Small intestine (tissue), 7 donors: ENCODE results near the gene CD300E. TPM values are rescaled to one million over a fixed set of nuclear protein-coding genes. Genes with fewer than 3 reads are reported as not detected.
"Not testable (repeated sequence)": the region's sequence is repeated elsewhere in the genome, so short reads cannot be mapped to it uniquely, and the experiment has no call there.

Experiments used
- DNase-seq, 2 donors: peaks; one replicate each; pipeline versions ENCODE4 v3.0.0 to v3.0.0-alpha.2; 2013
- FAIRE-seq: peaks from 2 replicates; lab custom pipeline; 2012; peaks lifted over from hg19 to GRCh38; lab: Jason Lieb, UNC
- H3K27ac ChIP-seq, 3 donors: one replicate each; pipeline ENCODE4 v1.5.1; 2013; ENCODE audit warnings: low read length in 2 of 3, mild to moderate bottlenecking in 2 of 3, control low read depth in 1 of 3, inconsistent platforms in 1 of 3, low read depth in 1 of 3, moderate library complexity in 1 of 3
- H3K27me3 ChIP-seq, 3 donors: one replicate each; pipeline ENCODE4 v1.6.1; 2013; ENCODE audit warnings: low read length in 3 of 3, inconsistent platforms in 1 of 3; ENCODE audit not compliant: control insufficient read depth in 3 of 3, insufficient read depth in 3 of 3
- H3K36me3 ChIP-seq, 3 donors: one replicate each; pipeline ENCODE4 v1.6.1; 2013; ENCODE audit warnings: low read length in 3 of 3, inconsistent platforms in 1 of 3, low read depth in 1 of 3, mild to moderate bottlenecking in 1 of 3, moderate library complexity in 1 of 3; ENCODE audit not compliant: control insufficient read depth in 3 of 3, insufficient read depth in 2 of 3
- H3K4me1 ChIP-seq, 3 donors: one replicate each; pipeline ENCODE4 v1.6.1; 2013; ENCODE audit warnings: low read length in 2 of 3, inconsistent platforms in 1 of 3, low read depth in 1 of 3, mild to moderate bottlenecking in 1 of 3, moderate library complexity in 1 of 3; ENCODE audit not compliant: control insufficient read depth in 3 of 3, insufficient read depth in 2 of 3
- H3K4me3 ChIP-seq, 3 donors: one replicate each; pipeline ENCODE4 v1.5.1; 2013; ENCODE audit warnings: low read length in 3 of 3, control low read depth in 1 of 3, inconsistent platforms in 1 of 3, low read depth in 1 of 3, mild to moderate bottlenecking in 1 of 3, moderate library complexity in 1 of 3
- H3K9me3 ChIP-seq, 2 donors: one replicate each; pipeline ENCODE4 v1.6.1; 2013; ENCODE audit warnings: low read depth in 1 of 2, low read length in 1 of 2; ENCODE audit not compliant: control insufficient read depth in 2 of 2, insufficient read depth in 1 of 2
- WGBS, 3 donors: extraction: QIAGEN DNeasy Blood & Tissue Kit; methylation state at CpG; one replicate each; pipeline ENCODE4 v1.1.7; 2013; 5-methylcytosine and 5-hydroxymethylcytosine counted together
- polyA plus RNA-seq, 4 donors: library from polyadenylated mRNA; stranded (reverse) in 3 of 4; unstranded in 1 of 4; fragments of 200-250 nt in 3 of 4; fragments of 120-200 nt in 1 of 4; gene quantifications; one replicate each; pipeline versions ENCODE4 v1.2.1 to v1.2.3, GENCODE V29; 2013
- donor health status: healthy with polysubstance abuse.
- donor health status: control.
- donor health status: control.
- donor health status: Bipolar disorder and iron deficiency.
- donor health status: healthy.

The CD300E gene
- polyA plus RNA-seq, 4 donors, result 0.04 to 0.33 (median 0.22) TPM; not detected in 1

DNA sequence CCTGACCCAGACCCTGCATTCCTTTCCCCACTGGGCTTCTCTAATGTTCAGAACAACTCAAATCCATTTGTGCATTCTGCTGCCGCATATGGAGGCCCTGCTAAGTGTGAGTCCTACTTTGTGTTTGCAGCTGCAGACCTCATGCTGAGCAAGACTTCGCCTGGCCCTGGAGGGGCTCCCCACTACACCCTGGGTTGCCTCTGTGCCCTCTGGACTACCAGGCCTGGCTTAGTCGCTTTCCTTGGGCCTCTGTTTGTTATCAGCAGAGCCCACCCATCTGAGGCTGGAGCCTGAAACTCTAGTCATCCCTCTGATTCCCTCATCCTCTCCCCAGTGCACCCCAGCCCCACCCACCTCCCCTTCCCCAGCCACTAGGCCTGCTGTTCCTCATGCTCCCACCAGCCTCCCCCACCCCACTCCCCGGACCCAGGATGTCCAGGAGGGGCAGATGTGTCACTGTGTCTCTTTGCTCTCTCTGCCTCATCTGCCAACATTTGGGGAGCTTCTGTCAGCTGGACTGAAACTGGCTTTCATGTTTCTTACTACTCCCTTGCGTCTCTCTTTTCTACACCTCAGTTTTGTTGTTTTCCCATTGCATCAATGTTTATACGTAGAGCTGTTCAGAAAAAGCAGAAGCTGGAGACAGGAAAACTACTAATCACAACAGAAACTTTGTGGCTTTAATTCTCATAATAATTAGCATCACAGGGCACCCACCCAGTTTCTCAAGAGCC, 17.9 kb upstream of the CD300E start:
- no peak for DNase-seq
- 54 to 61% (median 59%) methylated on average over 6 of the region's 6 CpGs for WGBS, 3 donors
- FAIRE-seq, result no peak
- Histone ChIP-seq H3K27ac (no peak overlapping the region), H3K27me3 (peaks cover 0 to 8% (median 0%) of the 10 kb centered on the region in 3 donors), H3K4me1 (no peaks in the 10 kb centered on the region), H3K4me3 (no peak overlapping the region), H3K9me3 (no peaks in the 10 kb centered on the region), H3K36me3 (no peaks in the 10 kb centered on the region)

DNA sequence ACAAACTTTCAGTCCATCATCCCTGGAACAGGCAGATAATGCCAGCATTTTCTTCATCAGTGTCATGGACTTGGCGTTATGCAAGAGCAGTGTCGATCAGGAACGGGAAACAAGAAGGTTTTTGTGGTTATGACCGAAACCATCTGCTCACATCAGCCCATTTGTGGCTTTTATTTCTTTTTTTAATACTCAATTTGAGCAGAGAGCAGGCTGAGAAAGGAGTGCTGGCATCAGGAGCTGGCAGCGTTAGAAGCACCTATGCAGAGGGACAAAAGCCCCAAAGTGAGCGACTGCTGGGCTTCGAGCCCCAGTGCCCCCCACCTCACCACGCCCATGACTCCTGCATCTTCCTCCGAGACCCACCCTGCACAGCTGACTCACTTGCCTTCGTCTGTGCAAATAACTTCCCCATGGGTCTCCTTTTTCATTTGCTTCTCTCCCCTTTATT, 16.2 kb upstream of the CD300E start:
- no peak for DNase-seq
- WGBS, 3 donors, result 52 to 75% (median 56%) methylated on average over 10 of the region's 10 CpGs
- Histone ChIP-seq H3K27me3 (peaks cover 0 to 8% (median 0%) of the 10 kb centered on the region in 3 donors), H3K36me3 (no peaks in the 10 kb centered on the region), H3K9me3 (no peaks in the 10 kb centered on the region), H3K4me1 (no peaks in the 10 kb centered on the region), H3K4me3 (no peak overlapping the region), H3K27ac (no peak overlapping the region)
- no peak for FAIRE-seq

DNA sequence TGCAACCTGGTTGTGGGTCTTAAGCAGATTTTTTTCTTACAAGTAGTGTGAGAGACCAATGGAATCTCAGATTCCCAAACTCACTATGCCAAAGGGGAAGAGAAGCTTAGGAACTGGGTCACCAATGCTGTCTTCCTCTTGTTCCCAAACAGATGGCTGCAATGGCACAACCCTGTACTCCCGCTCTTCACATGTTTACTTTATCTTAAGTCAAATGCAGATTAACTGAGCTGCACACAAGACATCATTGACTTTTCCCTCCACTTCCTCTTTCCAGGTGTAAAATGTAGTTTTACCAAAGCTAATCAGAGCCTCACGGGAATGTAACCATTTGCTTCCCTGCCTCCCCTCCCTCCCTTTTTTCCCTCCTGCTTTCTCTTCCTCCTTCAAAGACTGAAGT, 14.4 kb upstream of the CD300E start:
- no peak overlapping the region for H3K4me3 ChIP-seq
- FAIRE-seq (no peak), DNase-seq (no peak)
- peaks cover 0 to 7% (median 0%) of the 10 kb centered on the region in 3 donors for H3K27me3 ChIP-seq
- no peaks in the 10 kb centered on the region for H3K9me3 ChIP-seq
- H3K4me1 ChIP-seq, result no peaks in the 10 kb centered on the region
- no peaks in the 10 kb centered on the region for H3K36me3 ChIP-seq
- H3K27ac ChIP-seq, result no peak overlapping the region
- 26 to 42% (median 36%) methylated on average over 2 of the region's 2 CpGs for WGBS, 3 donors

DNA sequence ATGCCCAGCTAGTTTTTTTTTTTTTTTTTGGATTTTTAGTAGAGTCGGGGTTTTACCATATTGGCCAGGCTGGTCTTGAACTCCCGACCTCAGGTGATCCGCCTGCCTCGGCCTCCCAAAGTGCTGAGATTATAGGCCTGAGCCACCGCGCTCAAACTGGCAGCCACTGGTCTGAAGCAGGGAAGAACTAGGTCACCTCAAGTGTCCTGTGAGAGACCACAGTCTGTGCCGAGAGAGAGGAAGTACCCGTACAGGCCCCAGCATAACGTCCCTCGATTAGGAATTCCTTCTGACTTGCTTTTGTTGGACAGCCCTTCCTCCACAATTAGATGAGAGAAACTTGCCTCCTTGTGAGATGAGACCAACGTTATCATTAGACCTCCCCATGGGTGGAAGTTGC, 13.7 kb upstream of the CD300E start:
- 60 to 68% (median 66%) methylated on average over 10 to 11 of the region's 11 CpGs for WGBS, 3 donors
- no peak for FAIRE-seq

DNA sequence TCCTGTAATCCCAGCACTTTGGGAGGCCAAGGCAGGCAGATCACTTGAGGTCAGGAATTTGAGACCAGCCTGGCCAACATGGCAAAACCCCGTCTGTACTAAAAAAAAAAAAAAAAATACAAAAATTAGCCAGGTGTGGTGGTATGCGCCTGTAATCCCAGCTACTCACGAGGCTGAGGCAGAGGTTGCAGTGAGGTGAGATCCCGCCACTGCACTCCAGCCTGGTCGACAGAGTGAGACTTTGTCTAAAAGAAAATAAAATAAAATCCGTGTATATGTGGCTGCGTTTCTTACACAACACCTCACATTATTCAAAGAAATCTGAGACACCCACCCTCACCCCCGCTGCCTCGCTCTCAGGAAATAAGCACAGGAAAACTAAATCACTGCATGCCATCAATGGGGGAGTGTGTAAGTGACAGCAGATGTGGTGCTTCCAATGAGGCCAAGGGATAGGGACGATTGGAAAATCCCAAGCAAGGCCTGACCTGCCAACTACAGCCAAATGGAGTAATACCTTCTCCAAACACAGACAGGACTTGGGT, 13.1 kb upstream of the CD300E start:
- not testable (repeated sequence) for H3K9me3 ChIP-seq, DNase-seq, H3K4me3 ChIP-seq, H3K27ac ChIP-seq, H3K36me3 ChIP-seq, FAIRE-seq, H3K4me1 ChIP-seq
- peaks cover 0 to 12% (median 3%) of the 10 kb centered on the region in 3 donors for H3K27me3 ChIP-seq
- 70 to 81% (median 79%) methylated on average over 10 of the region's 10 CpGs for WGBS, 3 donors

More for the DNA sequence above, 13.7 kb upstream of the CD300E start:
- no peaks in the 10 kb centered on the region for H3K9me3 ChIP-seq
- DNase-seq, result no peak
- H3K27me3 ChIP-seq, result peaks cover 0 to 7% (median under 1%) of the 10 kb centered on the region in 3 donors
- H3K27ac ChIP-seq, result no peak overlapping the region
- no peaks in the 10 kb centered on the region for H3K36me3 ChIP-seq
- no peak overlapping the region for H3K4me3 ChIP-seq
- H3K4me1 ChIP-seq, result no peaks in the 10 kb centered on the region

DNA sequence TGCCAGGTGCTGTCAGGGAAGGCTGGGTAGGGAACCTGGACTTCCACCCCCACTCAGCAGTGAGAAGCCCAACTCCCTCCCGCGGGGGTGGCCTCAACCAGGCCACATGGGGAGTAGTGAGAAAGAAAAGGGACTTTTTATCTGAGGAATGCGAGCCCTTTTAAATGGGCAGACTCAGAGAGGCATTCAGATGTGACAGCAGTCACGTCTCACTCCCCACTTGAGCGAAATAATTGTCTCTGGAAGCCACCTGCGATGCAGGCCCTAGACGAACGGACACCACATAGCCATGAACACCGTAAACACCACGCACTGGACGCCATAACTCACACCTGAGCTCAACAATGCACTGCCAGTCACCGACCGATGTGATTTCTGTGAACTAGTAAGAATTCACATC, 11.9 kb upstream of the CD300E start:
- Histone ChIP-seq H3K9me3 (no peaks in the 10 kb centered on the region), H3K4me1 (no peaks in the 10 kb centered on the region), H3K36me3 (no peaks in the 10 kb centered on the region), H3K4me3 (no peak overlapping the region), H3K27me3 (peaks cover 0 to 12% (median 3%) of the 10 kb centered on the region in 3 donors), H3K27ac (no peak overlapping the region)
- FAIRE-seq (no peak), DNase-seq (no peak)
- 54 to 62% (median 61%) methylated on average over 13 of the region's 13 CpGs for WGBS, 3 donors

DNA sequence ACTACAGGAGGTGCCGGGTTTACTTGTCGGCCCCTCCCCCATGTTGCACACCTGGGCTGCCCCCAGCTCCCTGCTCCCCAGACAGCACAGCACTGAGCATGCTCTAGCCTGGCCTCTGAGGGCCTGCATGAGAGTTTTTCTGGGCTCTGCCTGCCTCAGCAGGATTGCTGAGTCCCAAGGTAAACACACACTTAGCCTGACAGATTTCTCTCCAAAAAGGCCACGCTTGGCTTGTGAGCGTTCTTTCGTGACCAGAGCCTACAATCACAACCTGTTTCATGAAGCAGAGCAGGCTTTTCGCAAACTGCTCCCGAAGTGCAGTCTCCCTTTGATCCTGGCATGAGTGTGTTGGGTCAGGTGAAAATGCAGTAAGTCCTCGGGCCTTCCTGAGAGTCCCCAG, 9.8 kb upstream of the CD300E start:
- FAIRE-seq (no peak), DNase-seq (no peak)
- WGBS, 3 donors, result 69 to 86% (median 77%) methylated on average over 8 of the region's 8 CpGs
- Histone ChIP-seq H3K27me3 (peaks cover 0 to 12% (median 6%) of the 10 kb centered on the region in 3 donors), H3K36me3 (no peaks in the 10 kb centered on the region), H3K4me3 (no peak overlapping the region), H3K9me3 (peaks cover 0 to 2% of the 10 kb centered on the region in 2 donors), H3K27ac (no peak overlapping the region), H3K4me1 (no peaks in the 10 kb centered on the region)

DNA sequence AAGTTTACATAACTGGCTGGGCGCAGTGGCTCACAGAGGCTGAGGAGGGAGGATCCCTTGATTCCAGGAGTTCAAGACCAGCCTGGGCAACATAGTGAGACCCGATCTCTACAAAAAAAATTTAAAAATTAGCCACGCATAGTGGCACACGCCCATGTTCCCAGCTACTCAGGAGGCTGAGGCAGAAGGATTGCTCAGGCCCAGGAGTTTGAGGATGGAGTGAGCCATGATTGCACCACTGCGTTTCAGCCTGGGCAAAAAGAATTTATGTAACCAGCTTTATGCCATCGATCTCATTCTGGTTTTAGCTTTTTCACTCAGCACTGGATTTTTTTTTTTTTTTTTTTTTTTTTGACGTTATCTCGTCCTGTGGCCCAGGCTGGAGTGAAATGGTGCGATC, 9.1 kb upstream of the CD300E start:
- FAIRE-seq, result no peak
- peaks cover 0 to 11% (median 10%) of the 10 kb centered on the region in 3 donors for H3K27me3 ChIP-seq
- no peak for DNase-seq
- no peaks in the 10 kb centered on the region for H3K36me3 ChIP-seq
- WGBS, 3 donors, result 83 to 90% (median 85%) methylated on average over 9 of the region's 9 CpGs
- H3K4me1 ChIP-seq, result no peaks in the 10 kb centered on the region
- H3K9me3 ChIP-seq, result peaks cover 0 to 2% of the 10 kb centered on the region in 2 donors
- H3K27ac ChIP-seq, result no peak overlapping the region
- no peak overlapping the region for H3K4me3 ChIP-seq
